H1 (cell line): ENCODE measurements around the gene DGCR8. TPM values are rescaled to one million over a fixed set of nuclear protein-coding genes. Genes with fewer than 3 reads are reported as not detected.
"Not testable (repeated sequence)": the region's sequence is repeated elsewhere in the genome, so short reads cannot be mapped to it uniquely, and the experiment has no call there.

Experiments
- CTCF ChIA-PET: fragments of 300-600 bp; sonication (Branson Sonifier 250); formaldehyde crosslinking; loops from one replicate; lab custom pipeline; 2021; ENCODE audit not compliant: partially characterized antibody; lab: Charles Lee
- POLR2A ChIA-PET: fragments of 300-600 bp; sonication (Branson Sonifier 250); formaldehyde crosslinking; loops from one replicate; lab custom pipeline; 2021; ENCODE audit warnings: inconsistent platforms; ENCODE audit not compliant: partially characterized antibody; lab: Charles Lee
- DNase-seq, 2 experiments: peaks; one replicate each; pipeline versions ENCODE4 v3.0.0 to v3.0.0-alpha.2; 2010 to 2022; ENCODE audit warnings: low spot score in 2 of 2, low read depth in 1 of 2, mixed read lengths in 1 of 2
- FAIRE-seq: peaks from 2 replicates; lab custom pipeline; 2011; peaks lifted over from hg19 to GRCh38; lab: Jason Lieb, UNC
- H2AFZ ChIP-seq: 2 replicates; pipeline ENCODE4 v1.8.1; 2012; ENCODE audit warnings: low read length, inconsistent platforms
- H2AK5ac ChIP-seq: 2 replicates; pipeline ENCODE4 v1.6.1; 2013; ENCODE audit warnings: low read depth, low read length
- H2BK120ac ChIP-seq: replicated peaks from 2 replicates; pipeline ENCODE3; 2013; ENCODE audit warnings: low read depth, low read length, inconsistent platforms
- H2BK12ac ChIP-seq: 2 replicates; pipeline ENCODE4 v1.6.1; 2013; ENCODE audit warnings: low read depth, low read length
- H2BK15ac ChIP-seq: 2 replicates; pipeline ENCODE4 v1.6.1; 2013; ENCODE audit warnings: low read length
- H2BK20ac ChIP-seq: 2 replicates; pipeline ENCODE4 v1.6.1; 2013; ENCODE audit warnings: low read length
- H2BK5ac ChIP-seq: 2 replicates; pipeline ENCODE4 v1.6.1; 2013; ENCODE audit warnings: low read depth, low read length
- H3K14ac ChIP-seq: 2 replicates; pipeline ENCODE4 v1.6.1; 2013; ENCODE audit warnings: inconsistent platforms; ENCODE audit not compliant: insufficient read length
- H3K18ac ChIP-seq: 2 replicates; pipeline ENCODE4 v1.6.1; 2013; ENCODE audit warnings: low read length; ENCODE audit errors: extremely low read depth
- H3K23ac ChIP-seq: 2 replicates; pipeline ENCODE4 v1.6.1; 2013; ENCODE audit warnings: inconsistent platforms; ENCODE audit not compliant: insufficient read length
- H3K23me2 ChIP-seq: 2 replicates; pipeline ENCODE4 v1.6.1; 2013; ENCODE audit warnings: low read depth, low read length
- H3K27ac ChIP-seq: 2 replicates; pipeline ENCODE4 v1.6.1; 2011; ENCODE audit warnings: low read depth, low read length, inconsistent platforms
- H3K27me3 ChIP-seq, 4 experiments: replicated peaks in 1 of 4; 1 replicate in 1 of 4; 2 replicates in 3 of 4; pipeline versions ENCODE4 v1.6.1 to v1.8.1; 2011 to 2013; ENCODE audit warnings: low read length in 3 of 4, mild to moderate bottlenecking in 3 of 4, inconsistent platforms in 2 of 4, mixed read lengths in 2 of 4, moderate library complexity in 1 of 4; ENCODE audit not compliant: control insufficient read depth in 3 of 4, insufficient read depth in 3 of 4; ENCODE audit errors: extremely low read depth in 1 of 4
- H3K36me3 ChIP-seq, 4 experiments: 2 replicates each; pipeline versions ENCODE4 v1.6.1 to v1.8.1; 2011 to 2013; ENCODE audit warnings: mild to moderate bottlenecking in 4 of 4, low read length in 3 of 4, moderate library complexity in 2 of 4, control low read depth in 1 of 4, inconsistent platforms in 1 of 4; ENCODE audit not compliant: insufficient read depth in 4 of 4, control insufficient read depth in 2 of 4
- H3K4ac ChIP-seq: replicated peaks from 2 replicates; pipeline ENCODE3; 2013; ENCODE audit warnings: low read length, low read depth, mixed read lengths, inconsistent platforms; ENCODE audit not compliant: insufficient read length
- H3K4me1 ChIP-seq, 4 experiments: replicated peaks in 1 of 4; 1 replicate in 1 of 4; 2 replicates in 3 of 4; pipeline versions ENCODE4 v1.6.1 to v1.8.1; 2011 to 2013; ENCODE audit warnings: low read length in 3 of 4, inconsistent platforms in 2 of 4, mixed read lengths in 1 of 4; ENCODE audit not compliant: insufficient read depth in 4 of 4, control insufficient read depth in 3 of 4
- H3K4me2 ChIP-seq, 2 experiments: 2 replicates each; pipeline versions ENCODE4 v1.6.1 to v1.8.1; 2011 to 2013; ENCODE audit warnings: low read depth in 2 of 2, low read length in 2 of 2, control low read depth in 1 of 2, inconsistent platforms in 1 of 2, mild to moderate bottlenecking in 1 of 2; ENCODE audit not compliant: insufficient read depth in 1 of 2
- H3K4me3 ChIP-seq, 4 experiments: fragments of 200-600, 300-600 bp in 1 of 4; sonication (generic), shearing (Covaris generic), sonication (Bioruptor Twin) in 1 of 4; 2 replicates each; pipeline versions ENCODE4 v1.5.1 to v1.8.1; 2011 to 2016; ENCODE audit warnings: low read length in 4 of 4, low read depth in 3 of 4, control low read depth in 2 of 4, inconsistent platforms in 2 of 4, mild to moderate bottlenecking in 2 of 4, mixed read lengths in 1 of 4, moderate library complexity in 1 of 4; ENCODE audit not compliant: insufficient read depth in 2 of 4; ENCODE audit errors: extremely low read depth in 1 of 4
- H3K56ac ChIP-seq: replicated peaks from 2 replicates; pipeline ENCODE3; 2013; ENCODE audit warnings: low read depth, mild to moderate bottlenecking, mixed read lengths, low read length, inconsistent platforms; ENCODE audit not compliant: insufficient read length
- H3K79me1 ChIP-seq: 2 replicates; pipeline ENCODE4 v1.6.1; 2013; ENCODE audit warnings: low read depth, low read length, control low read depth
- H3K79me2 ChIP-seq, 2 experiments: 2 replicates each; pipeline versions ENCODE4 v1.6.1 to v1.8.1; 2012 to 2013; ENCODE audit warnings: low read length in 2 of 2, mild to moderate bottlenecking in 2 of 2, inconsistent platforms in 1 of 2; ENCODE audit not compliant: insufficient read depth in 2 of 2, control insufficient read depth in 1 of 2
- H3K9ac ChIP-seq, 4 experiments: replicated peaks in 1 of 4; 1 replicate in 1 of 4; 2 replicates in 3 of 4; pipeline versions ENCODE4 v1.6.1 to v1.8.1; 2011 to 2013; ENCODE audit warnings: low read depth in 3 of 4, low read length in 3 of 4, control low read depth in 2 of 4, mild to moderate bottlenecking in 2 of 4, moderate library complexity in 2 of 4, inconsistent platforms in 1 of 4; ENCODE audit errors: extremely low read depth in 1 of 4
- H3K9me3 ChIP-seq, 2 experiments: 2 replicates each; pipeline versions ENCODE4 v1.6.1 to v1.8.1; 2012 to 2013; ENCODE audit warnings: mild to moderate bottlenecking in 2 of 2, moderate library complexity in 2 of 2, control low read depth in 1 of 2, inconsistent platforms in 1 of 2, low read depth in 1 of 2, low read length in 1 of 2, mixed read lengths in 1 of 2; ENCODE audit not compliant: insufficient read depth in 2 of 2
- H4K20me1 ChIP-seq, 2 experiments: replicated peaks in 1 of 2; 2 replicates each; pipeline versions ENCODE3 to v1.8.1; 2011 to 2013; ENCODE audit warnings: inconsistent platforms in 2 of 2, low read length in 2 of 2, mild to moderate bottlenecking in 1 of 2; ENCODE audit not compliant: insufficient read depth in 2 of 2, control insufficient read depth in 1 of 2
- H4K5ac ChIP-seq: 2 replicates; pipeline ENCODE4 v1.6.1; 2013; ENCODE audit warnings: low read length, low read depth, mixed read lengths, inconsistent platforms; ENCODE audit not compliant: insufficient read length
- H4K8ac ChIP-seq: 2 replicates; pipeline ENCODE4 v1.8.0; 2013; ENCODE audit warnings: mild to moderate bottlenecking, moderate library complexity, low read length, inconsistent platforms; ENCODE audit not compliant: insufficient read depth; ENCODE audit errors: extremely low read depth
- H4K91ac ChIP-seq: replicated peaks from 2 replicates; pipeline ENCODE3; 2013; ENCODE audit warnings: low read length, mixed read lengths, inconsistent platforms; ENCODE audit not compliant: insufficient read length
- SAP30 ChIP-seq: fragments of 300-600 bp; sonication (generic); IDR thresholded peaks from 2 replicates; pipeline ENCODE4 v1.7.1; 2012; ENCODE audit warnings: low read length, moderate library complexity, mild to moderate bottlenecking, inconsistent platforms; ENCODE audit not compliant: insufficient read depth, insufficient replicate concordance
- SP1 ChIP-seq: IDR thresholded peaks from 2 replicates; pipeline ENCODE4 v1.6.1; 2011; ENCODE audit warnings: low read depth, low read length
- TAF1 ChIP-seq: IDR thresholded peaks from 2 replicates; pipeline ENCODE4 v1.6.1; 2011; ENCODE audit warnings: mild to moderate bottlenecking, low read depth, low read length
- WGBS, 2 experiments: shearing (Covaris generic) in 1 of 2; methylation state at CpG; one replicate each; pipeline versions ENCODE4 v1.1.6 to v1.1.7; 2013 to 2015; ENCODE audit warnings: low lambda C conversion rate in 2 of 2, mixed read lengths in 2 of 2, inconsistent platforms in 1 of 2, low coverage in 1 of 2, missing lambda C conversion rate in 1 of 2; ENCODE audit not compliant: insufficient replicate concordance in 2 of 2, insufficient coverage in 1 of 2, insufficient read length in 1 of 2; ENCODE audit errors: extremely low coverage in 1 of 2, missing lambda C conversion rate in 1 of 2; 5-methylcytosine and 5-hydroxymethylcytosine counted together
- polyA plus RNA-seq, 7 experiments: library from polyadenylated mRNA; depleted of rRNA in 3 of 7; stranded (reverse) in 5 of 7; unstranded in 2 of 7; fragments of >200 nt in 5 of 7; fragments of 200-250 nt in 2 of 7; gene quantifications; 1 replicate in 5 of 7; 2 replicates in 1 of 7; 4 replicates in 1 of 7; pipeline versions ENCODE4 v1.2.1 to v1.2.3, GENCODE V29; 2011 to 2013; ENCODE audit warnings: missing spikeins in 2 of 7, mixed read lengths in 2 of 7
- total RNA-seq: library from RNA; stranded (reverse); fragmentation: NEBNext Ultra II Directional; extraction: Animal tissue kit (Norgen Biotek cat#: 25700); gene quantifications from 2 replicates; pipeline ENCODE4 v1.2.1, GENCODE V29; 2021

Gene DGCR8
- total and polyA plus RNA-seq, 2 of the 8 experiments (the other 6 are each of a cell fraction or from before 2014, with no cell fraction given) = 23.7 to 43.7 TPM

GRCh38 chr22:20066617-20067383 is 13.2 kb upstream of the DGCR8 start (continued):
- TF ChIP-seq SAP30 = no peak
- no peak for TF ChIP-seq SP1
- no peak for TF ChIP-seq TAF1
- TF ChIP-seq, all 59 proteins: peak for 0

GRCh38 chr22:20067384-20067682 is 12.7 kb upstream of the DGCR8 start:
- not testable (repeated sequence) for H3K36me3 ChIP-seq, H3K23ac ChIP-seq, FAIRE-seq, H3K4me2 ChIP-seq, H2AK5ac ChIP-seq, H2BK15ac ChIP-seq, H4K8ac ChIP-seq, H3K27ac ChIP-seq, H2AFZ ChIP-seq, H3K79me1 ChIP-seq, H3K4me1 ChIP-seq, H3K18ac ChIP-seq, H2BK20ac ChIP-seq, DNase-seq, H3K9me3 ChIP-seq, H4K91ac ChIP-seq, H3K4ac ChIP-seq, H2BK5ac ChIP-seq, H3K4me3 ChIP-seq, H3K23me2 ChIP-seq, H3K9ac ChIP-seq, H4K5ac ChIP-seq, H2BK120ac ChIP-seq, H3K79me2 ChIP-seq, H3K14ac ChIP-seq, H4K20me1 ChIP-seq, H3K27me3 ChIP-seq, H3K56ac ChIP-seq, H2BK12ac ChIP-seq
- CTCF ChIA-PET = interaction anchor here (0.6 to 1.3 kb wide), 4 partner anchors 8 to 75 kb away, joined by 3 to 4 read pairs (median 4); no protein-coding TSS in a partner anchor
- WGBS, 2 experiments = 100% methylated on average over 2 of the region's 3 CpGs; no CpG with 5 or more reads in 1 of the 2 experiments
- POLR2A ChIA-PET = interaction anchor here (1.0 kb wide), 1 partner anchor 14 kb away, joined by 4 read pairs; no protein-coding TSS in a partner anchor
